Heart left ventricle (tissue), 13 donors: ENCODE results near the gene RNF141.

Experiments used
- CTCF ChIP-seq, 12 donors: fragments of 200-600 bp; sonication (generic) in 4 of 12; IDR thresholded peaks; one replicate each; pipeline versions ENCODE4 v1.5.0 to v1.8.0; 2018 to 2022; ENCODE audit warnings: antibody characterized with exemption in 12 of 12, mild to moderate bottlenecking in 5 of 12
- POLR2A ChIP-seq, 2 donors: fragments of 450-650 bp; IDR thresholded peaks; one replicate each; pipeline ENCODE4 v1.6.1; 2017; ENCODE audit warnings: antibody characterized with exemption in 2 of 2, mild to moderate bottlenecking in 2 of 2, moderate library complexity in 2 of 2
- donor health status: ischemic (EF 13 %, LVEDD 7.1; RV severe dilation, severe dysfunction).
- donor health status: DM: no; HTN: yes; CAD: no.
- donor health status: DM: no; HTN: no; CAD: no.
- donor health status: ischemic (EF 25% LVEDD 6.9; RV normal size, moderate dysfunction).
- donor health status: ischemic (EF 25% LVEDD 5.7; RV mildly dilated, moderate dysfunction).
- donor health status: ischemic (EF 35%, LVEDD 5.7; RV mildly dilated, moderate dysfunction).
- donor health status: nonischemic (EF 11% LVEDD 7.7; RV severe dilation, severe dysfunction).
- donor health status: DM: yes; HTN: yes; CAD: no.
- donor health status: PGD.
- donor health status: ischemic (EF 29% LVEDD 5.4; RV normal size, mild dysfunction).
- donor health status: nonischemic (EF 23%, LVEDD 6.1; RV moderate dilation, normal function).

DNA sequence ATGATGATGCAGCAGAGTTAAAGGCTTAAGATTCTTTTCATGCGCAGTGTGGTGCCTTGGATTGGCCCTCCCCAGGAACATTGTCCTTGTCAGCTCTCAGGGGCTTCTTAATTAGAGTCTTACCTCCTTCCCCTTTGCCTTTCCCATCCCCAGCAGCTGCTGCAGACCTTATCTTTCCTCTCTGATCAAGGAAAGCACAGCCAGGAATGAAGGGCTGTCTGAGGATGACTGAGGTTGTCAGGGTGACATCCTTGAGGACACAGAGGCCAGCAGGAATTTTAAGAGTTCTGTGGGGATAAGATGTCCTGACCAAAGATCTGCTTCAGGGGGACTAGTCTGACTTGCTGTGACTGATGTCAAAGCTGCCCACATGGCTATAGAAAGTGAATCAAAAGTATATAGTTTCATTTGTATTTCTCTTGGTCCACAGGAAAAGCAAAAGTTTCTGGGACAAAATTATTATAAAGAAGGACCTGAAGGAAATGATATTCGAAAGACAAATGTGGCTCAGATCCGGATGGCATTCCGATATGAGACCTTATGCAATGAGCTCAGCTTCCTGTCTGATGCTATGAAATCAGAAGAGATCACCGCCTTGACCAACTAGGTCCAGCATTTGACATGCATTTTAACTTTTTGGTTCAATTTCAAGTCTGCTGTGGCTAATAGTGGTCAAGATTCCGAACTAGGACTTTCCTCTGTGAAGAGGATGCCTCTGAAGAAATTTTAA, 35.5 kb downstream of the RNF141 start:
- no peak for TF ChIP-seq CTCF (IDR thresholded peaks at IDR 0.05)
- TF ChIP-seq POLR2A (IDR thresholded peaks at IDR 0.05), result no peak
